MM.1S (cell line): ENCODE results near the gene MBP.

Experiments
- DNase-seq: peaks from one replicate; pipeline ENCODE4 v3.0.0-alpha.2; 2015
- H2AFZ ChIP-seq: fragments of 300-600 bp; sonication (generic); 2 replicates; pipeline ENCODE4 v1.6.0; 2016; ENCODE audit warnings: antibody characterized with exemption, low read length
- H3F3A ChIP-seq: fragments of 300-600 bp; sonication (generic); 2 replicates; pipeline ENCODE4 v1.6.1; 2016; ENCODE audit warnings: mild to moderate bottlenecking, antibody characterized with exemption, low read length, moderate library complexity, mixed read lengths; ENCODE audit not compliant: insufficient read depth
- H3K27ac ChIP-seq: fragments of 300-600 bp; sonication (generic); 2 replicates; pipeline ENCODE4 v1.5.1; 2016; ENCODE audit warnings: mild to moderate bottlenecking, low read length
- H3K27me3 ChIP-seq: fragments of 300-600 bp; sonication (generic); replicated peaks from 2 replicates; pipeline ENCODE4 v1.6.0; 2016; ENCODE audit warnings: low read length; ENCODE audit not compliant: insufficient read depth
- H3K36me3 ChIP-seq: fragments of 300-600 bp; sonication (generic); replicated peaks from 2 replicates; pipeline ENCODE4 v1.6.1; 2016; ENCODE audit warnings: mild to moderate bottlenecking, low read length, mixed read lengths; ENCODE audit not compliant: insufficient read depth
- H3K4me1 ChIP-seq: fragments of 300-600 bp; sonication (generic); 2 replicates; pipeline ENCODE4 v1.6.1; 2016; ENCODE audit warnings: low read length, mixed read lengths
- H3K4me2 ChIP-seq: fragments of 300-600 bp; sonication (generic); 2 replicates; pipeline ENCODE4 v1.6.0; 2016; ENCODE audit warnings: low read depth, low read length
- H3K4me3 ChIP-seq: fragments of 300-600 bp; sonication (generic); 2 replicates; pipeline ENCODE4 v1.5.1; 2016; ENCODE audit warnings: low read length, mixed read lengths
- H3K79me2 ChIP-seq: fragments of 300-600 bp; sonication (generic); 2 replicates; pipeline ENCODE4 v1.6.1; 2016; ENCODE audit warnings: mixed run types, low read length, mixed read lengths
- H3K9ac ChIP-seq: fragments of 300-600 bp; sonication (generic); 2 replicates; pipeline ENCODE4 v1.6.1; 2016; ENCODE audit warnings: low read length, mixed read lengths
- H3K9me2 ChIP-seq: fragments of 300-600 bp; sonication (generic); replicated peaks from 2 replicates; pipeline ENCODE4 v1.6.1; 2016; ENCODE audit warnings: mild to moderate bottlenecking, low read length, mixed read lengths; ENCODE audit not compliant: insufficient read depth
- H3K9me3 ChIP-seq: fragments of 300-600 bp; sonication (generic); replicated peaks from 2 replicates; pipeline ENCODE4 v1.6.1; 2016; ENCODE audit warnings: mild to moderate bottlenecking, low read length, mixed read lengths; ENCODE audit not compliant: insufficient read depth
- H4K20me1 ChIP-seq: fragments of 300-600 bp; sonication (generic); 2 replicates; pipeline ENCODE4 v1.6.1; 2016; ENCODE audit warnings: mild to moderate bottlenecking, low read length, moderate library complexity, mixed read lengths; ENCODE audit not compliant: insufficient read depth
- EZH2 ChIP-seq: fragments of 300-600 bp; sonication (generic); optimal IDR thresholded peaks from 2 replicates; pipeline ENCODE3; 2017; ENCODE audit warnings: low read depth, mild to moderate bottlenecking, antibody characterized with exemption, low read length, mixed read lengths
- EZH2phosphoT487 ChIP-seq: fragments of 300-600 bp; sonication (generic); IDR thresholded peaks from 2 replicates; pipeline ENCODE4 v1.6.1; 2018; ENCODE audit warnings: antibody characterized with exemption, low read length
- TF ChIP-seq, protein P1 (sequence below): fragments of 300-600 bp; sonication (generic); IDR thresholded peaks from 2 replicates; pipeline ENCODE4 v1.5.1; 2016; ENCODE audit warnings: antibody characterized with exemption, low read length, mixed read lengths

MBP gene

DNA sequence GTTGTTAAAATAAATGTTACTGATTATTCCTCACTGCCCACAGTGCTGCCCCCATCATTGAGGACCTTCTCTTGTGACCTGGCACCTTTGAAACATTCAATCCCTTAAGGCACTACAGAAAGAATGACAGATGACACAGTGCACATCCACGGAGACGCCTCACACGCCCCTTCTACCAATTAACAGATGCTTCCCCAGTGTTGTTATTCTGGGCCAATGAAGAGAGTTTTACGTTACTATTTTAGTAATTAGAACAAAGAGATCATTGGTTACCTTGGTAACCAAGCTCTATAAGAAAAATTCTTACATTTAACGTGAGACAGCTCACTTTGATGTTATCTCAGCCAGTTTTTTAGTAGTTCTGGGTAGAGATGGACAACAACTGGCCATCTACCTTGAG lies 158.2 kb downstream of the MBP start:
- Histone ChIP-seq H3F3A (no peaks in the 10 kb centered on the region), H3K4me3 (no peak overlapping the region), H3K27me3 (no peaks in the 10 kb centered on the region), H3K4me1 (no peaks in the 10 kb centered on the region), H3K9me3 (no peaks in the 10 kb centered on the region), H3K27ac (no peak overlapping the region), H3K4me2 (no peak overlapping the region), H3K9ac (no peak overlapping the region), H4K20me1 (no peaks in the 10 kb centered on the region), H2AFZ (no peak overlapping the region), H3K79me2 (no peaks in the 10 kb centered on the region), H3K9me2 (no peaks in the 10 kb centered on the region), H3K36me3 (no peaks in the 10 kb centered on the region)
- TF ChIP-seq EZH2phosphoT487 (no peak), EZH2 (no peak)
- TF ChIP-seq, protein P1, sequence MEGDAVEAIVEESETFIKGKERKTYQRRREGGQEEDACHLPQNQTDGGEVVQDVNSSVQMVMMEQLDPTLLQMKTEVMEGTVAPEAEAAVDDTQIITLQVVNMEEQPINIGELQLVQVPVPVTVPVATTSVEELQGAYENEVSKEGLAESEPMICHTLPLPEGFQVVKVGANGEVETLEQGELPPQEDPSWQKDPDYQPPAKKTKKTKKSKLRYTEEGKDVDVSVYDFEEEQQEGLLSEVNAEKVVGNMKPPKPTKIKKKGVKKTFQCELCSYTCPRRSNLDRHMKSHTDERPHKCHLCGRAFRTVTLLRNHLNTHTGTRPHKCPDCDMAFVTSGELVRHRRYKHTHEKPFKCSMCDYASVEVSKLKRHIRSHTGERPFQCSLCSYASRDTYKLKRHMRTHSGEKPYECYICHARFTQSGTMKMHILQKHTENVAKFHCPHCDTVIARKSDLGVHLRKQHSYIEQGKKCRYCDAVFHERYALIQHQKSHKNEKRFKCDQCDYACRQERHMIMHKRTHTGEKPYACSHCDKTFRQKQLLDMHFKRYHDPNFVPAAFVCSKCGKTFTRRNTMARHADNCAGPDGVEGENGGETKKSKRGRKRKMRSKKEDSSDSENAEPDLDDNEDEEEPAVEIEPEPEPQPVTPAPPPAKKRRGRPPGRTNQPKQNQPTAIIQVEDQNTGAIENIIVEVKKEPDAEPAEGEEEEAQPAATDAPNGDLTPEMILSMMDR: no peak
- DNase-seq: no peak

DNA sequence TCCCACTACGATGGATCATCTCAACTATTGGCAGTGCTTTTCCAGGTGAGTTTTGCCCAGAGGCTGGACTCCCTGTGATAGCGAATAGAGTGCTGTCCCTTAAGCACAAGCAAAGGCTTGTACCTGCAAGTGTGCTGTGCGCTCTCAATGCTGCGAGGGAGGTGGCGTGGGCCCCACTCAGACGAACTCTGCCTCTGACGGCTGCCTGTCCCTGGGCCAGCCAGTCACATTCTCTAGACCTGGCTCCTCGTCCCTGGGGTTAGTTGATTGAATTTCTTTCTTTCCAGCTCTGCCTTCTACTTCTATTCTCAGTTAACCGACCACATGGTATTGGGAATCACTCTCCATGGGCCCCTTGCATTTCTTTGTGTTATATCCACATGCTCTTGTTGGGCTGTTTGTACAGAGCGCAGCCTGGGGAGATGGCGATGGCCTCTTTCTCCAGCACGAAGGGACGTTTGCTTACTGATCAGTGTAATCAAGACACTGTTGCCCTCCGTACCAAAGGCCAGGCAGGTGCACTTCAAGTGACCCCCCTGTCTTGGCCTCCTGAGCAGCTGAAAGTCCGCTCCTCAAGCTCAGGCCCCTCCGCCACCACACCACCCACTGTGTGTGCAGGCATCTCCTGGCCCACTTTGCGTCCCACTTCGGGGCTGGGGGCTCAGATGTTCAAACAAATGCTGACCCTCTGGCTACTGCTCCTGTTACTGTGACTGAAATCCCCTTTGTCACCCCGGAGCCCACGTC lies 158.9 kb downstream of the MBP start:
- DNase-seq: no peak
- H3F3A ChIP-seq: no peaks in the 10 kb centered on the region
- H3K4me1 ChIP-seq: no peaks in the 10 kb centered on the region
- H3K4me2 ChIP-seq: no peak overlapping the region
- no peaks in the 10 kb centered on the region for H4K20me1 ChIP-seq
- no peak overlapping the region for H3K9ac ChIP-seq
- TF ChIP-seq, protein P1: no peak
- TF ChIP-seq EZH2phosphoT487 (no peak), EZH2 (no peak)
- no peaks in the 10 kb centered on the region for H3K27me3 ChIP-seq
- H3K79me2 ChIP-seq: no peaks in the 10 kb centered on the region
- H3K4me3 ChIP-seq: no peak overlapping the region
- H3K9me3 ChIP-seq: no peaks in the 10 kb centered on the region
- H3K36me3 ChIP-seq: no peaks in the 10 kb centered on the region
- no peaks in the 10 kb centered on the region for H3K9me2 ChIP-seq
- H3K27ac ChIP-seq: no peak overlapping the region
- H2AFZ ChIP-seq: no peak overlapping the region

DNA sequence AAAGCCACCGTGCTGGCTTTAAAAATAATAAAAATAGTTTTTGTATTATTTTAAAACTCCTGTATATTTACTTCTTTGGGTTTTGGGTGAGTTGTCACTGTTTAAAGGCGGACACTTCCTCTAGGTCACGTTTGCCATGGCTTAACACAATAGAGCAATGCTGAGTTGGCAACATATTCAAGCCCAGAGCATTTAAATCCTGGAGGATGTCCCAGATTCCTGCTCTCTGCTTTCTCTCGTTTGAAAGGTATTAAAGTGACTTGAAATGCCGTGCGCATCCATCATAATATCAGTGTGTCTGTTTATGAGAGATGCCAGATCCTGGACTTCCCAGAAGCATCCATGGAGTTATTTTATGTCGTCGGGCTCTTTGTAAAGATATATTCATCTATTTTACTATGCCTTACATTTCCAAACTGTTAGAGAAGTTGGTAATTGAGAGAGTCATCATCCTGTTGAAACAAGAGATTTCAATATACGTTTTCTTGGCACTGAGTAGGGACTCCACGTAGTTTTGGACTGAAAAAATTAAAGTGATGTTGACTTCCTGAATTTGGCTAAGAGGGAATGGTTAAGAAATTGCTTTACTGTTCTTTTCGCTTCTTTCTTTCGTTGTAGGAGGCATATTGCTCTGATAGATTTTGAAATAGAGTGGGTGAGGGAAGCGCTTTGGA lies 159.6 kb downstream of the MBP start:
- H3K4me1 ChIP-seq: no peaks in the 10 kb centered on the region
- H3K27me3 ChIP-seq: no peaks in the 10 kb centered on the region
- no peaks in the 10 kb centered on the region for H3K9me3 ChIP-seq
- H3K4me2 ChIP-seq: no peak overlapping the region
- H3F3A ChIP-seq: no peaks in the 10 kb centered on the region
- H3K36me3 ChIP-seq: no peaks in the 10 kb centered on the region
- H3K27ac ChIP-seq: no peak overlapping the region
- no peak for DNase-seq
- TF ChIP-seq EZH2 (no peak), EZH2phosphoT487 (no peak)
- TF ChIP-seq, protein P1: no peak
- H2AFZ ChIP-seq: no peak overlapping the region
- no peaks in the 10 kb centered on the region for H3K9me2 ChIP-seq
- no peak overlapping the region for H3K9ac ChIP-seq
- no peak overlapping the region for H3K4me3 ChIP-seq
- H4K20me1 ChIP-seq: no peaks in the 10 kb centered on the region
- H3K79me2 ChIP-seq: no peaks in the 10 kb centered on the region
